Measurements from ENCODE around the gene MSH3.

Gene MSH3

DNA sequence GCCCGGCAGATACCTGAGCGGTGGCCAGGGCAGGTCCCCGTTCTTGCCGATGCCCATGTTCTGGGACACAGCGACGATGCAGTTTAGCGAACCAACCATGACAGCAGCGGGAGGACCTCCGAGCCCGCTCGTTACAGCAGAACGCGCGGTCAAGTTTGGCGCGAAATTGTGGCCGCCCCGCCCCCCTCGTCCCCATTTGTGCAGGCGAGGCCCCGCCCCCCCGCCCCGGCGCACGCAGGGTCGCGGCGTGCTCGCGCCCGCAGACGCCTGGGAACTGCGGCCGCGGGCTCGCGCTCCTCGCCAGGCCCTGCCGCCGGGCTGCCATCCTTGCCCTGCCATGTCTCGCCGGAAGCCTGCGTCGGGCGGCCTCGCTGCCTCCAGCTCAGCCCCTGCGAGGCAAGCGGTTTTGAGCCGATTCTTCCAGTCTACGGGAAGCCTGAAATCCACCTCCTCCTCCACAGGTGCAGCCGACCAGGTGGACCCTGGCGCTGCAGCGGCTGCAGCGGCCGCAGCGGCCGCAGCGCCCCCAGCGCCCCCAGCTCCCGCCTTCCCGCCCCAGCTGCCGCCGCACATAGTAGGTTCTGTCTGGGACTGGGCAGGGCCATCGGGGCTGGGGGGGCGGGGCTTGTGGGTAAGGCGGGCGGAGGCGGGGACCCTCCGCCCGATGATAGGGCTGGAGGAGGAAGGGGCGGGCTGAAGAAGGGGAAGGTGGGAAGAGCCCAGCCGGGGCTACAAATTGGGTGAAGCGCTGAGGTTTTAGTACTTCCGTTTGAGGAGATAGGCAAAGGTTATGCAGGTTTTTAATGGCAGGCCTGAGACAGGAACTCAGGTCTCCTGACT lies at the start of gene MSH3, which contains the start of gene DHFR:
Gene MSH3, plus strand, starts transcription at position 262 of the 840 bp plus-strand sequence. Its CDS starts 76 bp downstream, at position 338.
Gene DHFR, minus strand, starts transcription at position 593 of the 840 bp plus-strand sequence. Its CDS starts 494 bp downstream, at position 99.
- DNase-seq: peak; percentile 38 to 92 (median 82)

DNA sequence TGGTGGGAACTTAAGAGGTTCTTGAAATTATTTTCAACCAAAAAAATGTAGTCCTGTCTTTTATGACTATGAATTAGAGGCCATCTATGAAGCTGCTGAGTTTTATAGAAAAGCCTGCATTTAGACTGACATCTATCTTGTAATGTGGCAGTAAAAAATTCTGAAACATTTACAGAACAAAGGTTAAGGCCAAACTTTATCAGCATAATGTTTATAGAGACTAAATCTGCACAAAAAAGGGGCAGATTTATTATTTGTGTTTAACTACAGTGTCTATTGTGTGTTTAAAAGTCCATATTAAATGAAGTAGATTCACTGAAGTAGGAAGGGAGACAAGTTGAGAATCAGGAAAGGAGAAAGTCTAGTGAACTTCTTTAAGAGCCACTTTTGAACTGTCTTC lies 47.1 kb upstream of the MSH3 start:
- DNase-seq: no peak

DNA sequence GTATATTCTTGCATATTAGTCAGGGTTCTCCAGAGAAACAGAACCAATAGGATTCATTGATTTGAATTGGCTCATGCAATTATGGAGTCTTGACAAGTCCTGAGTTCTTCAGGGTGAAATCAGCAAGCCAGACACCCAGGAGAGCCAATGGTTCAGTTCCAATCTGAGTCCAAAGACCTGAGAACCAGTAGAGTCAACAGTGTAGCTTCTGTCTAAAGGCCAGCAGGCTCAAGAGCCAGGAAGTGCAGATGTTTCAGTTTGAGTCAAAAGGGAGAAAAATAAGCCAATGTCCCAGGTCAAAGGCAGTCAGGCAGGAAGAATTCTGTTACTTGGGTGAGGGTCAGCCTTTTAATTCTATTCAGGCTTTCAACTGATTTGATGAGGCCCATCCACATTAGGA lies 46.6 kb upstream of the MSH3 start:
- DNase-seq: no peak

DNA sequence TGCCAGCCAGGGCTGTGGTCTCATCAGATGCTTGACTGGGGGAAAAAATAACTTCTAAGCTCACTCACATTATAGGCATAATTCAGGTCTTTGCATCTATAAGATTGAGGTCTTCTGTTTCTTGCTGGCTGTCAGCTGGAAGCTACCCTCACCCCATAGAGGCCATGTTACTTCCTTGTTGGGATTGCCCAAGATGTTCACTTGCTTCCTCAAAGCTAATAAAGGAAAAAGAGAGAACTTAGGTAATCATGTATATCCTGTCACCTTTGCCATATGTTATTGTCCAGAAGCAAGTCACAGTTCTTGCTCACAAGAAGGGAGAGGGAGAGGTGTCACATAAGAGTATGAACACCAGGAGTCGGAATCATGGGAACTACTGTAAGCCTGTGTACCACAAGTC lies 45.7 kb upstream of the MSH3 start:
- no peak for DNase-seq

DNA sequence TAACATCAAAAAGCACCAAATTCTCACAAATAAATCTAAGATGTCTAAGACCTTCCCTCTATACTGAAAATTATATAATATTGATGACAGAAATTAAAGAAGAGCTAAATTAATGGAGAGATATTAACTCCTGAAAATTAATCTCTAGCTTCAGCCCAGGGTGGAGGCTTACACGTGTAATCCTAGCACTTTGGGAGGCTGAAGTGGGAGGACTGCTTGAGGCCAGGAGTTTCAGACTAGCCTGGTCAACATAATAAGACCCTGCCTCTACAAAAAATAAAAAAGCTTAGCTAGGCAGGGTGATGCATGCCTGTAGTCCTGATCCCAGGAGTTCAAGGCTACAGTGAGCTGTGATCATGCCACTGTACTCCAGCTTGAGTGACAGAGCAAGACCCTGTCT lies 44.8 kb upstream of the MSH3 start:
- no peak for DNase-seq

DNA sequence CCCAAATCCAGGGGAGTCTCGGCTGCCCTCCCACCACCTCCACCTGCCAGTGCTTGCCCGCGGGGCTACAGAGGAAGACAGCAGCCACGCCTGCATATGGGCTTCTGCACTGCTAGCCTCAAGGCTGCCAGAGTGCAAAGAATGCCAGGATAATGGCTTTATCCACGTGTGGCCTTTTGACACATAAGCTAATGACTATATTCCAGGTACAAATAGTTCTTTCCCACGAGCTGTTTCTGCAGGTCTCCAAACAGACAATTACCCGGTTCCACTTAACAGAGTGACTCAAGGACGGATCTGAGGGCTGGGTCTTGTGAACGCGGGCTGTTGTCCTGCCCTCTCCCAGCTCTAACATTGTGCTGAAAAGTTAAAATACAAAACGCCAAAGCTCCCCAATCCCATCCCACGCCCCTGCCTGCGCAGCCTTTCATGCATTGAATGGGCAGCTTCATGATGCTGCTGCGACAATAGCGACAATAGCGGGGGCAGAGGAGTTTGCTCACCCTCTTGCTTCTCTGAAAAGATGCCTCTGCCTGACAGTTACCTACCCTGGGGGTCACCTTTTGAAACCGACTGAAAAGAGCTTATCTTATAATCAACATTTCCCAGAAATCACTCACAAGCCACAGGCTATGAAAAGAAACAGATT lies 39.1 kb upstream of the MSH3 start:
- DNase-seq: peak in 1 of 58 donors; percentile 2

DNA sequence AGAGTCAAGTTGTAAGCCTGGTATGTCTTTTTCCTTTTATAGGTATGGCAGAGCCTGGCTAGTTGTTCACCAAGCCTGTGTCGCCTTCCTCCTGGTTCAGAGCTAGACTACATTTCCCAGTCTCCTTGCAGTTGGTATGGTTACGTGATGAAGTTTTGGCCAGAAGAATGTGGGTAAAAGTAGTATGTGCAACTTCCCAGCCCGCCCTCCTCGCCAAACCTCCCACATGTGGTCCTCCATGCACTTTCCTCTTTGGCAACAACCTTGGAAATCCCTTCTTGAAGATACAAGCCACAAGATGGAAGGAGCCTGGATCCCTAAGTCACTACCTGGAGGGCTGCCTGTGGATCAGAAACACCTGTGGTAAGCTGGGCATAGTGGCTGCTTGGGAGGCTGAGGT lies 36.0 kb upstream of the MSH3 start:
- DNase-seq: no peak

DNA sequence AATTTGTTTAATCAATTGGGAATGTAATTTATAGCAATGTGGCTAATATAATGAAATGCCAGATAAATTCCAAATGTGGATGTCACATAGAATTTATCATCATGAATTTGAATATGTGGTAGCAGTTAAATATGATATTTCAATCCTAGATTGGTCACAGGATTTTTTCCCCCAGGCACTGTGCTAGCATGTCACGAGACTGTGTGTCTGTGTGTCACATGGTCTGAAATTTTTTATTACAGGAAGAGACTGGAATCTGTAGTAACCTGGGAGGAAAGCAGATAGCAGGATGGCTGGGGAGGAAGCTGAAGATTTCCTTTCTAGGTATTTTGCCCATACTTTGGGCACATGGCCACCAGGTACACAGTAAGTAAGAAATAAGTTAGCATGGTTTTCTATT lies 35.4 kb upstream of the MSH3 start:
- no peak for DNase-seq

DNA sequence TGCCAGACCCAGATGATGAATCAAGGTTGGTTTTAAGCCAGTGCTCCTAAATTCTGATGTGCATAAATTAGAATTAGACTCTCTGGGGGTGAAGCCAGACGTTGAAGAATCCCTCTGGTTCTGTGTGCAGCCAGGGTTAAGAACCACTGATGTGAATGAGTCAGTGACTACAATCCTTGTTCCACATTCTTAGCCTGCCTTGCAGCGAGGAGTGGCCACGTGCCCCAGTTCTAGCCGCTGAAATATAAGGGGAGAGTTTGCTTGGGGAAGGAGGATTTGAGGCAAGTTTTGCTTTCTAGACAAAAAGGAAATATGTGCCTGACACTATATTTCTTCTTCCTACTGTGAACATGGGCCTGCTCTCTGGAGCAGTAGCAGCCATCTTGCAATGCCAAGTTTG lies 34.2 kb upstream of the MSH3 start:
- no peak for DNase-seq

DNA sequence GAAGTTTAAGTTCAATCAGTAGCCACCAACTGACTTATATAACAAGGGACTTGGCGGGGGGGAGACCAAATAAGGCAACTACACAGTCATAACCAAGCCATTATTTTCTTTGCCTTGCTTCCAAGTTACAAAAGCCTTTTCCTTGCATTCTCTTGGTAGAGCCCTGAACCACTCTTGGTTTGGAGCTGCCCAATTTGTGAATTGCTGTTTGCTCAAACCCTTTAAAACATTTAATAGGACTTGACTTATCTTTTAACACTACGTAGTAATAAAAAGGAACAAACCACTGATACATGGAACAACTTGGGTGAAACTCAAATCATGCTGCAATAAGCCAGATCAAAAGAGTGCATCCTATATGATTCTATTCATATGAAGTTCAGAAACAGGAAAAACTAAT lies 31.7 kb upstream of the MSH3 start:
- no peak for DNase-seq

DNA sequence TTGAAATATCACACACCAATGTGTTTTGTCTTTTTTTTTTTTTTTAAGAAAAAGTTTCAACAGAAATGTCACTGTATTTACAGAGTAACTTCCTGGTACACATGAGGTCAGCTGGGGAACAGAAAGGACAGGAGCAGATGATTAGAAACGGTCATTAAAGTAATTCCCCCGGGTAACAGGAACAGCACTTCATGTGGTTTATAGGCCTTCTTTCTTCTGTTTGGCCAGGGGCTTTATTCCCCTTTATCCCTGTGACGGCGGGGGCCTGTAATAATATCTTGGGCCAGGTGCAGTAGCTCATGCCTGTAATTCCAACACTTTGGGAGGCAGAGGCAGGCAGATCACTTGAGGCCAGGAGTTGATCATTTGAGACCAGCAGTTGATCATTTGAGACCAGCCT lies 30.5 kb upstream of the MSH3 start:
- DNase-seq: no peak

DNA sequence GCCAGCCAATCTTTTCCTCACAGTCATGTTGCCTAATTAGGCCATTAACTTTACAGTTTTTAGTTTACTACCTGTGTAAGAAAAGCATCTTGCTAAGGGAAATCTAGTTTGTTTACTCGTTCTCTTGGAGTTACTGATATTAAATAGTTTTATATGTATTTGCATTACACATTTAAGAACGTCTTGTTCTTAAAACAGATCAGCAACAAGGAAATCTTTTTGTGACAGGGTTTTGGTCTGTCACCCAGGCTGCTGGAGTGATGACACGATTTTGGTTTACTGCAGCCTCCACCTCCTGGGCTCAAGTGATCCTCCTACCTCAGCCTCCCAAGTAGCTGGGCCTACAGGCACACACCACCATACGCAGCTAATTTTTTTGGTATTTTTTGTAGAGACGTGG lies 29.2 kb upstream of the MSH3 start:
- no peak for DNase-seq

DNA sequence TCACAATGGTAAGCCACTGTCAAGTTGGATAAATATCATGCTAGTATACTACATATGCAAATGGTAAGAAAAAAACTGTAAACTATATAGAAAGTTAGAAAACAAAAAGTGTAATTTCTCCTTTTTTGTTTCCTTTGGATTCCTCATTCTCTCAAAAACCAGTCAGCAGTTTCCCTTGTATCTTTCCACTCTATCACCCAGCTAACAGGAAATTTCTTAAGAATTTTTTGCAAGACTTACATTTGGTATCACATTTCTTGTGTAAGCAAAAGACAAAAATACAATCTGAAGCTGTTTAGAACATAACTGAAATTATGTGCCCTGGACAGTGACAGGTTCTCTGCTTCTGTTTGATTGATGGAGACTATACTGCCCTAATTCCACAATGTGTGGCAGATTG lies 25.2 kb upstream of the MSH3 start:
- DNase-seq: no peak

DNA sequence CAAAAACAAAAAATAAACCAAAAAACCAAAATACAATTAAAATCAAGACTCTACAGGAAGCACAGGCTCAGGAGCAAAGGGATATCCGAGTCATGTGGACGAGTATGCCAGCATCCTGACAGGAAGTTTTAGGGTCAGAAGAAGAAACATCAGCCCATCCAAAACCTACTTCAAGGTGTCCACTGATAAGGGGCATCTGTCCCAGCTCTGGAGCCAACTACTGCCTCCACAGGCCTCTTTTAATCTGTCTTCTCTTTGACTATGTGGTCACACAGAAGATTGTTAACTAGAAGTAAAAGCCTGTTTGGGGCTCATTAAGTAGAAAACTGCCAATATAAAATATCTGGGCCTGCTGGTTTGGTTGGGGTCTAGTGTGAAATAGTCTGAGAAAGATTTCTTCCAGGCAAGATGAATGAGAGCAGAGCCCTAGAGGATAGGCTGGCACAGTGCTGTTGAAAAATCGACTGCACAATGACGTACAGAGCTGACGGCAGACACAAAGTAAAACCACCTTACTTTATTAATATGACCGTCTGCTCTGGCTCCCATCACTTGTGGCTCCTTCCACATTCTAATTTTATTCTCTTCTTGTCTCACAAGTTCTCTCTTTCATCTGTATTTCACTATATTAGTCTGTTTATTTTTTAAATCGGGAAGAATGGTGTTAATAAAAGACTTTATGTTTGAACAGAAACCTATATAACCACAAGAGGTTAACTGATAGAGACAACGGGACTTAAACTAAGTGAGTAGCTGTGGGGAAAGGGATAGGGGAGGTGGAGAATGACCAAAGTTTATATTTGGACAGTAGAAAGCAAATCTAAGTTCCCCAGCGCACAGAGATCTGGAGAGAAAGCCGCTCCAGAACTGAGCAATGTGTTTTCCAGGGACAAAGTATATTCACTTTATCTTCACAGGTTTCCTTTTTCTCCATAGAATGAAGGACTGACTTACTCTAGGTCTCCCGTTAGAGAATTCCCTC lies 22.9 kb upstream of the MSH3 start:
- DNase-seq: no peak

DNA sequence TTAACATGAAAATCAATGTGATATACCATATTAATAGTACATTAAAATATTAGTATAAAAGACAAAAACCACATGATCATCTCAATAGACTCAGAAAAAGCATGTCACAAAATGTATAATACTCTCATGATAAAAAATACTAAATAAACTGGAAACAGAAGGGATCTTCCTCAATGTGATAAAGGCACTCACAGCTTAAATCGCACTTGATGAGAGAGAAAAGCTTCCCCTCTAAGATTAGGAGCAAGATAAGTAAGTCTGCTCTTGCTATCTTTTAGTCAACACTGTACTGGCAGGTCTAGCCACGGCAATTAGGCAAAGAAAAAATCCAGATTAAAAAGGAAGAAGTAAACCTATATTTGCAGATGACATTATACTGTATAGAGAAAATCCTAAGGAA lies 21.8 kb upstream of the MSH3 start:
- no peak for DNase-seq

DNA sequence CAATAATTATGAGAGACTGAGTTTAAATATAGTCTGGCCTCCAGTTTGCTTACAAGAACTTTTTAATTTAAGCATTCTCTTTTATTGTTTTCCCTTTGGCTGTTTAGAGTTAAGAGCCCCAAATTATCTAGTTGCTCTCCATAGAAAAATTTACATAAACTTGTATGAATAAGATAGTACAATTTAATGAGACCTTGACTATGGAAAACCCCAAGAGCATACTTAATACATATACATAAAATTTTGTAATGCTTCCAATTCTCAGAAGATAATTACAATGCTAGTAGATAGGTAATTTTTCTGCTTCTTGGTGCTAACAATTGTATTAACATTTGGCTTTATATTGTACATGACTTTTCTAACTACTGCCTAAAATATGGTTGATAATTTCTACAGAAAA lies 20.3 kb upstream of the MSH3 start:
- DNase-seq: no peak

DNA sequence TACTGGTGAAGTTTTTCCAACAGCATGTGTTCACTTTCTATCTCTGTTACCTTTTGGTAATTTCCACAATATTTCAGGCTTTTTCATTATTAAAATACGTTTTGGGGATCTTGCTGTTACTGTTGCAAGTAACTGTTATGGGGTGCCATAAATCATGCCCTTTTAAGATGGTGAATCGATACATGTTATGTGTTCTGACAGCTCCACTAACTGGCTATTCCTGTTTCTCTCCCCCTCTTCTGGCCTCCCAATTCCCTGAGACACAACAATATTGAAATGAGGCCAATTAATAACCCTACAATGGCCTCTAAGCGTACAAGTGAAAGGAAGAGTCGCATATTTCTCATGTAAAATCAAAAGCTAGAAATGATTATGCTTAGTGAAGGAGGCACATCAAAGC lies 13.1 kb upstream of the MSH3 start:
- no peak for DNase-seq

DNA sequence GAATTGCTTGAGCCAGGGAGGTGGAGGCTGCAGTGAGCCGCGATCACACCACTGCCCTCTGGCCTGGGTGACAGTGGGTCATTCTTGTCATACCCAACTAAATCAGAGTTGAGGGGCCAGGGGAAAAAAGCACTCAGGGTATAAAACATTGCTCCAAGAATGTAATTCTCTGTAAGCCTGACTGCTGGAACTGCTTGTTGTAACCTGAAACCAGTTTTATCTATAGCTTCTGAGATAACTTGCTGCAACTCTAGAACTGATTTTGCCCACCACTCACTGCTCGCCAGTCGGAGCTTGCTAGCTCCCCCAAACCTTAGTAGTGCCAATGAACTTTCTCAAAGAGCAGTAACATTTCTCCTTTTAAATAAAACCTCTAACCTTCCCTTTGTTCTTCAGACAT lies 9.6 kb upstream of the MSH3 start:
- no peak for DNase-seq

DNA sequence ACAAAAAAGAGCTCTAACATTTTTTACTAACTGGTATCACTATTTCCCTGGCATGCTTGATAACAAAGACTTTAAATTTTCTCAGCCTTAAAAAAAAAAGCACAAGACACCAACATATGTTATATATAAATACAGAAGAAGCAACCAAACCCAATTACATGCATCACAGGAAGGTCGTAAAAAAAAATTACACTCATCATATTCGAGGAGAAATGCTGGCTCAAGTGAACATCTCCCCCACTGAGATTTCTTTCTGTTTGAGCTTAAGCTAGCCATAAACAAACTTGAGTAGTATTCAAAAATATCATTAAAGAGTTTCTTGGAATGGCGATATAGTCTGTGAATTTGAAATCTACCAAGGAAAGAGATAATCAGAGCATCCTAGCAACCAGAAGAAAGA lies 7.5 kb upstream of the MSH3 start:
- no peak for DNase-seq

DNA sequence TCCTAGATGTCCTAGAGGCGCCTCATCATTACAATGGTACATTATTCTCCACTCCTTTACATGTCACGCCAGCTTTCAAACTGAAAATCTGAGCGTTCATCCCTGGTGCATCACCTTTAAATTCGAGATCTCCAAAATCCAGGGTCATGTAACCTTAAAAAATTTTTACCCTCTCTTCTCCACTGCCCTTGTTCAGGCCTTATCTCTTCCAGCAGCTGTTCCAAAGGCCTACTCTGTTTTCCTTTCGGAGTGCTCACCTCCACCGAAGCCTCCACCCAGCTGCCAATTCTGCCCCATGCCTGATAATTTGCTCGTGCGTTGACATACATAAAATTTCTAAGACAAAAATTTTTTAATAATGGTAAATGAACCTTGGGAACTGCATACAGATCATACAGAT lies 950 bp upstream of the MSH3 start:
- no peak for DNase-seq

DNA sequence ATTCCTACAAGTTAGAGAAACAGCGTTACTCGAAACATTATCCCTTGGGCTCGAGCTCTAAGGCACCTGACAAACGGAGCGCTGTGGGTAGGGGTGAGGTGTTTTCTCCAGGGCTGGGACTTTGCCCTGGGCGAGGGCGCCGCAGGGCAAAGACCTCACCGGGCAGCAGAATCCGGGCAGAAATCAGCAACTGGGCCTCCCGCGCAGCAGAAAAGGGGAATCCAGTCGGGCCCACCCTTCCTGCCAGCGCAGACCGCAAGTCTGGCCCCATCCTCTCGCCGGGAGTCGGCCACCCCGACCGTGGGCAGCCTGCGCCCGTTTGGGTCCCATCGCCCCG lies 430 bp upstream of the MSH3 start:
- peak in 2 of 58 donors; percentile 17 to 37 for DNase-seq

DNA sequence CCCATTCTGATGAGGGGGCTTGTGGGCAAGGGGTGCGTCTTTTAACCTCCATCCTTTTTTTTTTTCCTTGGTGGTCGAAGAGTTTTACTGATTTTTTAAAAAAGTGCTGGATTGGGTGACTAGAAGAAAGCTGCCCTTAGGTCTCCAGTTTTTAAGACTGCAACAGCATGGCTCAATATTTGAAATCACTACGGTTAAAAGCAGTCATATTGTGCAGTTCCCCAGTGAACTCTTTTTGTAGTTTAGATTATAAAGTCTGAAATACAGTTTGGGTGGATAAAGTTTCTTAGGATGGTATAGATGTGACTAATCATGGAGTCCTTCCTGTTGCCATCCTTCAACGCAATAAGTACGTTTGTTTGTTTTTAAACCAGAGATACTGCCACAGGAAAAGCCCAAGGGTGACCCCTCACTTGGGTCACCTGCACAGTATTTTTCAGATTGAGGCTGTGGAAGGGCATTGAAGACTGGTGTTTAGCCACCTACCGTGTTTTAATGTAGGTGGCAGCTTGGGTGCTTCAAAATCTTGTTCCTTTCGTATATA lies 851 bp downstream of the MSH3 start:
- no peak for DNase-seq
